ENCODE data around the gene NDUFB7. TPM values are rescaled to one million over a fixed set of nuclear protein-coding genes. Genes with fewer than 3 reads are reported as not detected.

The NDUFB7 gene
- total and polyA plus RNA-seq, 2 of the 8 experiments (the other 6 are each of a cell fraction or from before 2014, with no cell fraction given) = 151 to 740 TPM

GRCh38 chr19:14553042-14553938 lies 18.6 kb downstream of the NDUFB7 start:
- H3K79me2 ChIP-seq (ENCODE audit: control insufficient read depth in 1 of 2, insufficient read depth in 2 of 2, low read length in 2 of 2) = peaks cover 0 to 12% of the 10 kb centered on the region in 2 experiments; a peak in 1 of 4 replicates
- no peaks in the 10 kb centered on the region for H3K9me3 ChIP-seq (ENCODE audit: insufficient read depth in 2 of 2, low read depth in 1 of 2, low read length in 1 of 2)
- H2BK120ac ChIP-seq (replicated peaks; ENCODE audit: low read depth, low read length) = no peak overlapping the region
- H2AFZ ChIP-seq (ENCODE audit: low read length) = no peak overlapping the region
- 94% methylated on average over 35 of the region's 35 CpGs; no CpG with 5 or more reads in 1 of the 2 experiments for WGBS, 2 experiments (ENCODE audit: extremely low coverage in 1 of 2, insufficient coverage in 1 of 2, insufficient read length in 1 of 2, insufficient replicate concordance in 2 of 2, low coverage in 1 of 2, low lambda C conversion rate in 2 of 2, missing lambda C conversion rate in 1 of 2)
- ChIA-PET POLR2A (ENCODE audit: partially characterized antibody) (interaction anchor here (1.1 to 1.7 kb wide), 2 partner anchors 17 to 49 kb away, joined by 4 read pairs; no protein-coding TSS in a partner anchor), CTCF (ENCODE audit: partially characterized antibody) (interaction anchor here (0.5 to 6.3 kb wide), 12 partner anchors 7 to 144 kb away, joined by 3 to 47 read pairs (median 4); partner anchors contain the start of gene NDUFB7)
- H3K27me3 ChIP-seq (replicated peaks in 1 of 4; ENCODE audit: control insufficient read depth in 3 of 4, extremely low read depth in 1 of 4, insufficient read depth in 3 of 4, low read length in 3 of 4) = no peaks in the 10 kb centered on the region
- no peak overlapping the region for H4K91ac ChIP-seq (replicated peaks; ENCODE audit: insufficient read length, low read length)
- no peak for FAIRE-seq
- no peak overlapping the region for H2BK5ac ChIP-seq (ENCODE audit: low read depth, low read length)
- no peaks in the 10 kb centered on the region for H3K36me3 ChIP-seq (ENCODE audit: control insufficient read depth in 2 of 4, insufficient read depth in 4 of 4, low read length in 3 of 4)
- no peak overlapping the region for H2BK20ac ChIP-seq (ENCODE audit: low read length)
- H2BK15ac ChIP-seq (ENCODE audit: low read length) = no peak overlapping the region
- peaks cover 10% of the 10 kb centered on the region for H3K79me1 ChIP-seq (ENCODE audit: low read depth, low read length)
- peak overlapping the region in 1 of 4 experiments; percentile 32; a peak in 1 of 7 replicates for H3K9ac ChIP-seq (replicated peaks in 1 of 4; ENCODE audit: extremely low read depth in 1 of 4, low read depth in 3 of 4, low read length in 3 of 4)
- no peak overlapping the region for H2BK12ac ChIP-seq (ENCODE audit: low read depth, low read length)
- no peak overlapping the region for H3K23ac ChIP-seq (ENCODE audit: insufficient read length)
- H3K56ac ChIP-seq (replicated peaks; ENCODE audit: insufficient read length, low read depth, low read length) = no peak overlapping the region
- H3K4me1 ChIP-seq (replicated peaks in 1 of 4; ENCODE audit: control insufficient read depth in 3 of 4, insufficient read depth in 4 of 4, low read length in 3 of 4) = peaks cover 0 to 6% (median 2%) of the 10 kb centered on the region in 4 experiments; a peak in 5 of 7 replicates
- H2AK5ac ChIP-seq (ENCODE audit: low read depth, low read length) = no peak overlapping the region
- peaks cover 3 to 15% of the 10 kb centered on the region in 2 experiments for H4K20me1 ChIP-seq (replicated peaks in 1 of 2; ENCODE audit: control insufficient read depth in 1 of 2, insufficient read depth in 2 of 2, low read length in 2 of 2)
- no peak overlapping the region for H3K4me2 ChIP-seq (ENCODE audit: insufficient read depth in 1 of 2, low read depth in 2 of 2, low read length in 2 of 2)
- DNase-seq (ENCODE audit: low read depth in 1 of 2, low spot score in 2 of 2) = no peak
- H4K8ac ChIP-seq (ENCODE audit: extremely low read depth, insufficient read depth, low read length) = peak overlapping the region; percentile 68
- no peak overlapping the region for H3K4me3 ChIP-seq (ENCODE audit: extremely low read depth in 1 of 4, insufficient read depth in 2 of 4, low read depth in 3 of 4, low read length in 4 of 4)
- no peak overlapping the region for H3K27ac ChIP-seq (ENCODE audit: low read depth, low read length)
- no peaks in the 10 kb centered on the region for H3K23me2 ChIP-seq (ENCODE audit: low read depth, low read length)
- H3K4ac ChIP-seq (replicated peaks; ENCODE audit: insufficient read length, low read depth, low read length) = no peak overlapping the region
- H4K5ac ChIP-seq (ENCODE audit: insufficient read length, low read depth, low read length) = no peak overlapping the region
- H3K14ac ChIP-seq (ENCODE audit: insufficient read length) = no peak overlapping the region
- no peak overlapping the region for H3K18ac ChIP-seq (ENCODE audit: extremely low read depth, low read length)
- no peak for TF ChIP-seq KDM4A (IDR thresholded peaks at IDR 0.05; ENCODE audit: low read depth, low read length, severe bottlenecking)
- no peak for TF ChIP-seq PHF8 (conservative IDR thresholded peaks at IDR 0.05; ENCODE audit: low read depth, low read length)
- TF ChIP-seq HDAC6 (IDR thresholded peaks at IDR 0.05; ENCODE audit: low read depth, low read length) = no peak
- no peak for TF ChIP-seq KDM5A (IDR thresholded peaks at IDR 0.05; ENCODE audit: low read length)
- no peak for TF ChIP-seq POLR2A (IDR thresholded peaks at IDR 0.05; ENCODE audit: control extremely low read depth in 1 of 2, low read depth in 2 of 2, low read length in 2 of 2)
- no peak for TF ChIP-seq RNF2 (IDR thresholded peaks at IDR 0.05; ENCODE audit: borderline replicate concordance, low read depth, low read length, missing control alignments, poor library complexity, severe bottlenecking)
- no peak for TF ChIP-seq CBX8 (IDR thresholded peaks at IDR 0.05; ENCODE audit: borderline replicate concordance, low read depth, low read length)
- TF ChIP-seq POU5F1 (IDR thresholded peaks at IDR 0.05; ENCODE audit: low read depth, low read length) = no peak

All from H1 (cell line).